Skeletal muscle tissue (tissue), 4 donors: ENCODE measurements around the gene ACAP2. TPM values are rescaled to one million over a fixed set of nuclear protein-coding genes. Genes with fewer than 3 reads are reported as not detected.
"Not testable (repeated sequence)": the region's sequence is repeated elsewhere in the genome, so short reads cannot be mapped to it uniquely, and the experiment has no call there.

Experiments
- H3K27ac ChIP-seq: one replicate; pipeline ENCODE4 v1.7.0; 2013; ENCODE audit warnings: mild to moderate bottlenecking, low read depth, low read length, inconsistent platforms
- H3K27me3 ChIP-seq, 3 donors: one replicate each; pipeline ENCODE4 v1.7.0; 2013; ENCODE audit warnings: low read length in 3 of 3; ENCODE audit not compliant: control insufficient read depth in 3 of 3, insufficient read depth in 3 of 3
- H3K36me3 ChIP-seq, 3 donors: one replicate each; pipeline ENCODE4 v1.7.0; 2013; ENCODE audit warnings: low read length in 3 of 3; ENCODE audit not compliant: control insufficient read depth in 3 of 3, insufficient read depth in 3 of 3
- H3K4me1 ChIP-seq, 3 donors: one replicate each; pipeline ENCODE4 v1.7.0; 2013; ENCODE audit warnings: low read length in 3 of 3, mild to moderate bottlenecking in 3 of 3; ENCODE audit not compliant: control insufficient read depth in 3 of 3, insufficient read depth in 3 of 3
- H3K4me3 ChIP-seq, 3 donors: one replicate each; pipeline ENCODE4 v1.7.0; 2013; ENCODE audit warnings: low read length in 3 of 3
- H3K9ac ChIP-seq, 3 donors: one replicate each; pipeline ENCODE4 v1.7.0; 2013; ENCODE audit warnings: low read length in 3 of 3, mild to moderate bottlenecking in 3 of 3, moderate library complexity in 2 of 3, low read depth in 1 of 3
- H3K9me3 ChIP-seq, 3 donors: one replicate each; pipeline ENCODE4 v1.7.0; 2013; ENCODE audit warnings: low read length in 3 of 3; ENCODE audit not compliant: control insufficient read depth in 3 of 3
- total RNA-seq: library from RNA; depleted of rRNA; stranded (reverse); fragments of >200 nt; gene quantifications from one replicate; pipeline ENCODE4 v1.2.3, GENCODE V29; 2014
- donor health status: Osteomylitis.

The ACAP2 gene
- total RNA-seq, 1 donor from 2014 or later: 52.7 TPM

DNA sequence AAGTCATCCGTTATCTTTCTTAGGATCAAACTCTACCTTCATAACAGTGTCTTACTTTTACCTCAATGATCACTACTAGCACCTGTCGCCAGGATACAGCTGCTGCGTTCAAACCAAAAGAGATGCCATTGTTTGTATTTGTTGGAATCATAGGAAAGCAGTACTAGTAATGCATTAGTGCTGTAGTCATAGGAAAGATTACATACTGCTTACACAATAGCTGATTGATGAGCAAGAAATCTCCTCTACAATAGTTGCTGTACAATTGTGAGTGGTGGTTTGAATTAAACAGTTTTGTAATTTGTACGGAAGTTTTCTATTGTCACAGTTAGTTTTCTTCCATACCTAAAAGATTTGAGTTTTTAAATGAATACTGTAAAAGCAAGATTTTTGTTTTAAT, 21.4 kb downstream of the ACAP2 start:
- no peaks in the 10 kb centered on the region for H3K36me3 ChIP-seq
- H3K27ac ChIP-seq: no peak overlapping the region
- H3K27me3 ChIP-seq: no peaks in the 10 kb centered on the region
- no peak overlapping the region for H3K4me3 ChIP-seq
- no peaks in the 10 kb centered on the region for H3K9me3 ChIP-seq
- peaks cover 0 to 3% (median 0%) of the 10 kb centered on the region in 3 donors for H3K4me1 ChIP-seq
- H3K9ac ChIP-seq: no peak overlapping the region

DNA sequence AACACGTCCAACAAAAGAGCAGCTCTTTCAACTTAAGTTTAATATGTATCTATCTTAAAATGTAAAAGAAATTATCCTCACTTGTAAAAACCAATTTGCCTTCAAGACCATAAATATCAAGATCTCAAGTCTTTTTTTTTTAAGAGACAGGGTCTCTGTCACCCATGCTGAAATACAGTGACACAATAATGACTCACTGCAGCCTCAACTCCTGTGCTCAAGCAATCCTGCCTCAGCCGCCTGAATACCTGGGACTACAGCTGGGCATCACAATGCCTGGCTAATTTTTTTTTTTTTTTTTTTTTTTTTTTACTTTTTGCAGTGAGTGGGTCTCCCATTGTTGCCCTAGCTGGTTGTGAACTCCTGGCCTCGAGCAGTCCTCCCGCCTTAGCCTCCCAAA, 26.0 kb downstream of the ACAP2 start:
- no peak overlapping the region for H3K4me3 ChIP-seq
- no peak overlapping the region for H3K27ac ChIP-seq
- no peaks in the 10 kb centered on the region for H3K27me3 ChIP-seq
- H3K9ac ChIP-seq: no peak overlapping the region
- H3K9me3 ChIP-seq: no peaks in the 10 kb centered on the region
- no peaks in the 10 kb centered on the region for H3K4me1 ChIP-seq
- H3K36me3 ChIP-seq: no peaks in the 10 kb centered on the region

DNA sequence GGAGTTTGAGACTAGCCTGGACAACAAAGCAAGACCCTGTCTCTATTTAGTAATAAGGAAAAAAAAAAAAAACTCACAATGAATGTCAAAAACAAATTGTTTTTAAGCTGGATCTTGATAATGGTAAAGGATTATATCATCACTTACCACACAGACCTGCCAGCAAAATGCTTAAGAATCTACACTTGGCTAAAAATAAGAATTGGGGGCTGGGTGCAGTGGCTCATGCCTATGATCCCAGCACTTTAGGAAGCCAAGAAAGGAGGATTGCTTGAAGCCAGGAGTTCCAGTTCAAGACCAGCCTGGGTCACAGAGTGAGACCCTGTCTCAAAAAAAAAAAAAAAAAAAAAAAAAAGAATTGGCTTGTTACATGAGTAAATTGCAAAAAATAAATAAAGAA, 31.0 kb downstream of the ACAP2 start:
- no peaks in the 10 kb centered on the region for H3K4me1 ChIP-seq
- no peak overlapping the region for H3K9ac ChIP-seq
- H3K36me3 ChIP-seq: no peaks in the 10 kb centered on the region
- no peaks in the 10 kb centered on the region for H3K9me3 ChIP-seq
- no peak overlapping the region for H3K4me3 ChIP-seq
- H3K27me3 ChIP-seq: no peaks in the 10 kb centered on the region
- no peak overlapping the region for H3K27ac ChIP-seq

DNA sequence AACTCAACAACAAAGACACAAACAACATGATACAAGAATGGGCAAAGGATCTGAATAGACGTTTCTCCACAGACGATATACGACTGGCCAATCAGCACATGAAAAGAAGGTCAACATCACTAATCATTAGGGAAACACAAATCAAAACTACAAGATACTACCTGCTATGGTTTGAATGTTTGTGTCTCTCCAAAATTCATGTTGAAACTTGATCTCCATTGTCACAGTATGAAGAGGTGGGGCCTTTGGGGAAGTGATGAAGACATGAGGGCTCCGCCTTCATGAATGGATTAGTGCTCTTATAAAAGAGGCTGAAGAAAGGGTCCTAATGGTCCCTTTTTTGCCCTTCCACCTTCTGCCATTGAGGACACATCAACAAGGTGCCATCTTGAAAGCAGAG, 32.3 kb downstream of the ACAP2 start:
- Histone ChIP-seq H3K4me1 (no peaks in the 10 kb centered on the region), H3K9ac (no peak overlapping the region), H3K36me3 (no peaks in the 10 kb centered on the region), H3K27me3 (no peaks in the 10 kb centered on the region), H3K4me3 (no peak overlapping the region), H3K27ac (no peak overlapping the region), H3K9me3 (no peaks in the 10 kb centered on the region)

DNA sequence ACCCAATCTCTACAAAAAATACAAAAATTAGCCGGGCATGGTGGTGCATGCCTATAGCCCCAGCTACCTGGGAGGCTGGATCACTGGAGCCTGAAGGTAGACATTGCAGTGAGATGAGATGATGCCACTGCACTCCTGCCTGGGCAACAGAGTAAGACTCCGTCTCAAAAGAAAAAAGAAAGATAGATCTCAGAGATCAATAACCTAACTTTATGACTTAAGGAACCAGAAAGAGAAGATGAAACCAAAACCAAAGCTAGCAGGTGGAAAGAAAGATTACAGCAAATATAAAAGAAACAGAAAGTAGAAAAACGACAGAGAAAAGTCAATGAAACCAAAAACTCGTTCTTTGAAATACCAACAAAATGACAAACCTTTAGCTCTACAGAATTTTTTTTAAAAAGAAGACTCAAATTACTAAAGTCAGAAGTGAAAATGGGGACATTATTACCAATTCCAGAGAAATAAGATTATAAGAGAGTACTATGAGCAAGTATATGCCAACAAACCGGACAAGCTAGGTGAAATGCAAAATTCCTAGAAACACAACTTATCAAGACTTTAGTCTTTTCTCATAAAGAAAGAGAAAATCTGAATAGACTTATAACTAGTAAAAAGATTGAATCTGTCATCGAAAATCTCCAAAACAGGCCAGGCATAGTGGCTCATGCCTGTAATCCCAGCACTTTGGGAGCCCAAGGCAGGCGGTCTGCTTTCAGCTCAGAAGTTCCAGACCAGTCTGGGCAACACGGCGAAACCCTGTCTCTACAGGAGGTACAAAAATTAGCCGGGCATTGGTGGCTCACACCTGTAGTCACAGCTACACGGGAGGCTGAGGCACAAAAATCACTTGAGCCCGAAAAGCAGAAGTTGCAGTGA, 35.0 kb downstream of the ACAP2 start:
- H3K27me3 ChIP-seq: no peaks in the 10 kb centered on the region
- H3K9ac ChIP-seq: no peak overlapping the region
- no peak overlapping the region for H3K27ac ChIP-seq
- no peak overlapping the region for H3K4me3 ChIP-seq
- H3K9me3 ChIP-seq: no peaks in the 10 kb centered on the region
- H3K36me3 ChIP-seq: no peaks in the 10 kb centered on the region
- H3K4me1 ChIP-seq: no peaks in the 10 kb centered on the region

DNA sequence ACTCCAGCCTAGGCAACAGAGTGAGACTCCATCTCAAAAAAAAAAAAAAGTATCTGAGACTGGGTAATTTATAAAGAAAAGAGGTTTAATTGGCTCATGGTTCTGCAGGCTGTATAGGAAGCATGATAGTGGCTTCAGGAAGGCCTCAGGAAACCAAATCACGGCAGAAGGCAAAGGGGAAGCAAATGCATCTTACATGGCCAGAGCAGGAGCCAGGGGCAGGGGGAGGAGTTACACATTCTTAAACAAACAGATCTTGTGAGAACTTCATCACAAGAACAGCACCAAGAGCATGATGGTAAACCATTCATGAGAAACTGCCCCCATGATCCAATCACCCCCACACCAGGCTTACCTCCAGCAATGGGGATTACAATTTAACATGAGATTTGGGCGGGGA, 37.2 kb downstream of the ACAP2 start:
- Histone ChIP-seq H3K4me1 (no peaks in the 10 kb centered on the region), H3K9me3 (no peaks in the 10 kb centered on the region), H3K27me3 (no peaks in the 10 kb centered on the region)

DNA sequence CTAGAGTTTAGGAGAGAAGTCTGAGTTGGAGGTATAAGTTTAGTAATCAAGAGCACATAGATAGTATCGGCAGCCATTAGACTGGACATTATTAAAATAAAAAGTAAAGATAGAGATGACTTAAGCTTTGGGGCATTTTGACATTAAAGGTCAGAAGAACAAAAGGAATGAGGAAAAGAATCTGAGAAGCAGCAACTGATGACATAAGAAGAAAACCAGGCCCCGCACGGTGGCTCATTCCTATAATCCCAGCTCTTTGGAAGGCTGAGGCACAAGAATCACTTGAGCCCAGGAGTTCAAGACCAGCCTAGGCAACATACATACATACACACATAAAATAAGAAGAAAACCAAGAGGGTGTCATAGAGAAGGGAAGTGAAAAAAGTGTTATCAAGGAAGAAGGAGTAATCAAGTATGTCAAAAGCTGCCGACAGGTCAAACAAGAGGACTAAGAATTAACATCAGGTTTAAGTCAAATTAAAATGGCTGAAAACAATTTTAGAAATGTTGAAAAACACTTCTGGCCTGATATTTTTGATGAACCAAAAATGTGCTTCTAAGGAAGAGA, 38.9 kb downstream of the ACAP2 start:
- no peaks in the 10 kb centered on the region for H3K9me3 ChIP-seq
- H3K27ac ChIP-seq: no peak overlapping the region
- H3K36me3 ChIP-seq: no peaks in the 10 kb centered on the region
- no peak overlapping the region for H3K4me3 ChIP-seq
- no peak overlapping the region for H3K9ac ChIP-seq
- H3K4me1 ChIP-seq: no peaks in the 10 kb centered on the region
- no peaks in the 10 kb centered on the region for H3K27me3 ChIP-seq

More for the DNA sequence above, 37.2 kb downstream of the ACAP2 start:
- Histone ChIP-seq H3K4me3 (no peak overlapping the region), H3K36me3 (no peaks in the 10 kb centered on the region), H3K27ac (no peak overlapping the region), H3K9ac (no peak overlapping the region)

DNA sequence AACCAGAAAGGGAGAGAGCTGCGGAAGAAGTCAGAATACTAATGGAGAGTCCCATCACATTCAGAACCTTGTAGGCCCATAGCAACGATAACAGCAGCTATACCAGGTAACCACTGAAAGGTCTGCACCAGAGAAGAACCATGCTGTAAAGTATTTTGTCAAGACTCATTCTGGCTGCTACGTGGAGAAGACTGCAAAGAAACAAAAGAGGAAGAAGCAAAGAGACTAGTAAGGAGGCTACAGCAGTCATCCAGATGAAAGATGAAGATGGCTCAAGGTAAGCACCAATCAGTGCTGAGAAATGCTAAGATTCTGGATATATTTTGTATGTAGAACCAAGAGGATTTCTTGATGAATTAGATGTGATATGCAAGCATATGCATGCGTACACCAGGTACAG, 39.6 kb downstream of the ACAP2 start:
- Histone ChIP-seq H3K4me3 (no peak overlapping the region), H3K36me3 (no peaks in the 10 kb centered on the region), H3K27ac (no peak overlapping the region), H3K4me1 (no peaks in the 10 kb centered on the region), H3K9ac (no peak overlapping the region), H3K27me3 (no peaks in the 10 kb centered on the region), H3K9me3 (no peaks in the 10 kb centered on the region)

DNA sequence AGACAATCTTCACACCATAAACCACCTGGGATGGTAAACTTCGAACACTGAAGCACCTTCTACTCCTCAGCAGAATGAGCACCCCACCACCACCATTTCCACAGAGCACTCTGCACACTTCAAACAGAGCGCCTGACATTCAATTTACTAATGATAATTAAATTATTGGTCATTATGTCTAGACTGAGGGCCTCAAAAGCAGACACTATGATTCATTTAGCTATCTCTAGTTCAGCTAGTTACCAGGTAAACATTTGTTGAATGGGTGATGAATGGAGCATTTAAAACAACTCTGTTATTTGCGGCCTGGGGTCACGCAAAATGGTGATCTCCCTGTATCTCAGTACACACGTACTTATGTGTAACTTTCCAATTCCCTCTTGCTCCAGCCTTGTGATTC, 40.9 kb downstream of the ACAP2 start:
- Histone ChIP-seq H3K9me3 (no peaks in the 10 kb centered on the region), H3K27me3 (no peaks in the 10 kb centered on the region), H3K36me3 (no peaks in the 10 kb centered on the region), H3K9ac (no peak overlapping the region), H3K27ac (no peak overlapping the region), H3K4me3 (no peak overlapping the region), H3K4me1 (no peaks in the 10 kb centered on the region)

DNA sequence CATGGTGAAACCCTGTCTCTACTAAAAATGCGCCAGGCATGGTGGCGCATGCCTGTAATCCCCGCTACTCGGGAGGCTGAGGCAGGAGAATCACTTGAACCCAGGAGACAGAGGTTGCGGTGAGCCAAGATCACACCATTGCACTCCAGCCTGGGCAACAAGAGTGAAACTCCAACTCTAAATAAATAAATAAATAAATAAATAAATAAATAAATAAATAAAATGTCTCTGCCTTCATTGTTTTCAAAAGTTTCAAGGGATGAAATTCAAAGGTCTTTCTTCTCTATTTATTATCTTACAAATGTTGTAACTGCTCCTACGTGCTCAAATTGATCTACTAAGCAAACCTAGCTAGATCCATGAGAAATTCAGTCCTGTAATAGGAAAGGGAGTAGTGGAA, 44.4 kb downstream of the ACAP2 start:
- H3K36me3 ChIP-seq, H3K4me3 ChIP-seq, H3K4me1 ChIP-seq, H3K27me3 ChIP-seq, H3K9me3 ChIP-seq, H3K27ac ChIP-seq, H3K9ac ChIP-seq: not testable (repeated sequence)
